ENCODE data around the gene ASB8. TPM values are rescaled to one million over a fixed set of nuclear protein-coding genes. Genes with fewer than 3 reads are reported as not detected.

Gene ASB8
- total and polyA plus RNA-seq, 9 of the 15 experiments (the other 6 are each of a cell fraction or from before 2014, with no cell fraction given): 13.3 to 29.0 (median 19.6) TPM

DNA sequence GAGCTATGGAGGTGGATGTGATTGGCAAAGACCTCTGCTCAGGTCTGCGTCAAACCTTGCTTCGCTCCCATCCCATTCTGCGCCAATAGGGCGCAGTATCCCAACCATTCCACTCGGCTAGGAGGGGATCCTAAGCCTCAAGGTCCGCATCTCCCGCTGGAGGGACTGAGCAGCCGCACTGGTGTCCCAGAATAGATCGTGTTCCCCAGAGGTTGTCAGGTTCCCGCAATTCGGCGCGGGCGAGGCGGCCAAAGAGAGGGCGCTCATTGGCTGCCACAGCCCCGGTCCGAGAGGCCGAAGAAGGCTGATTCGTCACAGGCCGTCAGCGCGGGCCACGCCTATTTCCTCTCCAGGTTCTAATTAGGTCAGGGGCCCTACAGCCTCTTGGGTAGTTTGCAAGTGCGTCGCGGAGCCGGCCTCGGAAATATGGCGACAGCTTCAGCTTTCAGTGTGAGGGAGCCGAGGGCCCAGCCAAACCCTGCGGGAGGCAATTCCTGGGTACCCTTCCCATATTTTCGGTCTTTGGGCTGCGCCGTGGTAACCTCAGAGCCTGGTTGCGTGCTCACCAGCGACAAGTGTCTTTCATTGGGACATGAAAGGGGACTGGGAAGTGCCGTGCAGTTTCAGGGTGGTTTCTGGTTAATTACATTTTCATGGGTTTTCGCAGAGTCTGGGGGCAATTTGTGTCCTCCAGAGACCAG is 40.8 kb upstream of the ASB8 start (continued):
- TF ChIP-seq CBFA2T2 (conservative IDR thresholded peaks at IDR 0.05): no peak
- peak; percentile 28 for TF ChIP-seq CCNT2 (IDR thresholded peaks at IDR 0.05; ENCODE audit: borderline replicate concordance, extremely low read depth, insufficient read length, low read depth, low read length)
- TF ChIP-seq PML (IDR thresholded peaks at IDR 0.05; ENCODE audit: low read length): peak; percentile 77
- TF ChIP-seq ZNF146 (CRISPR knock-in tag; IDR thresholded peaks at IDR 0.05; ENCODE audit: unreplicated experiment): no peak
- TF ChIP-seq ZNF668 (CRISPR knock-in tag; IDR thresholded peaks at IDR 0.05): no peak
- no peak for TF ChIP-seq GATA2 (CRISPR knock-in tag; IDR thresholded peaks at IDR 0.05)
- TF ChIP-seq ZFX (CRISPR knock-in tag; IDR thresholded peaks at IDR 0.05): peak; percentile 98
- no peak for TF ChIP-seq SMAD2 (IDR thresholded peaks at IDR 0.05; ENCODE audit: low read depth, low read length)
- TF ChIP-seq, protein P1, sequence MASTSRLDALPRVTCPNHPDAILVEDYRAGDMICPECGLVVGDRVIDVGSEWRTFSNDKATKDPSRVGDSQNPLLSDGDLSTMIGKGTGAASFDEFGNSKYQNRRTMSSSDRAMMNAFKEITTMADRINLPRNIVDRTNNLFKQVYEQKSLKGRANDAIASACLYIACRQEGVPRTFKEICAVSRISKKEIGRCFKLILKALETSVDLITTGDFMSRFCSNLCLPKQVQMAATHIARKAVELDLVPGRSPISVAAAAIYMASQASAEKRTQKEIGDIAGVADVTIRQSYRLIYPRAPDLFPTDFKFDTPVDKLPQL (IDR thresholded peaks at IDR 0.05; ENCODE audit: extremely low read depth, insufficient read length): peak; percentile 66
- TF ChIP-seq ZNF12 (CRISPR knock-in tag; IDR thresholded peaks at IDR 0.05): 0 out of 2 replicates have a peak, but pooled peaks have one; percentile 27
- TF ChIP-seq PHB (CRISPR knock-in tag; IDR thresholded peaks at IDR 0.05): 0 out of 2 replicates have a peak, but pooled peaks have one; percentile 67
- 0 out of 3 replicates have a peak, but pooled peaks of 1 of the 2 experiments have one; percentile 47 for TF ChIP-seq CBX3 (IDR thresholded peaks at IDR 0.05; ENCODE audit: borderline replicate concordance in 1 of 2, low read length in 2 of 2)
- no peak for TF ChIP-seq POU5F1 (IDR thresholded peaks at IDR 0.05; ENCODE audit: borderline replicate concordance, low read depth, low read length, partially characterized antibody)
- peak; percentile 88 for TF ChIP-seq XRCC5 (IDR thresholded peaks at IDR 0.05; ENCODE audit: low read depth, low read length)
- no peak for TF ChIP-seq GATAD2A (IDR thresholded peaks at IDR 0.05)
- TF ChIP-seq, protein P2, sequence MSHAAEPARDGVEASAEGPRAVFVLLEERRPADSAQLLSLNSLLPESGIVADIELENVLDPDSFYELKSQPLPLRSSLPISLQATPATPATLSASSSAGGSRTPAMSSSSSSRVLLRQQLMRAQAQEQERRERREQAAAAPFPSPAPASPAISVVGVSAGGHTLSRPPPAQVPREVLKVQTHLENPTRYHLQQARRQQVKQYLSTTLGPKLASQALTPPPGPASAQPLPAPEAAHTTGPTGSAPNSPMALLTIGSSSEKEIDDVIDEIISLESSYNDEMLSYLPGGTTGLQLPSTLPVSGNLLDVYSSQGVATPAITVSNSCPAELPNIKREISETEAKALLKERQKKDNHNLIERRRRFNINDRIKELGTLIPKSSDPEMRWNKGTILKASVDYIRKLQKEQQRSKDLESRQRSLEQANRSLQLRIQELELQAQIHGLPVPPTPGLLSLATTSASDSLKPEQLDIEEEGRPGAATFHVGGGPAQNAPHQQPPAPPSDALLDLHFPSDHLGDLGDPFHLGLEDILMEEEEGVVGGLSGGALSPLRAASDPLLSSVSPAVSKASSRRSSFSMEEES (CRISPR knock-in tag; IDR thresholded peaks at IDR 0.05): no peak
- TF ChIP-seq DIDO1 (tag; IDR thresholded peaks at IDR 0.05; ENCODE audit: low read depth): no peak
- TF ChIP-seq SIN3B (IDR thresholded peaks at IDR 0.05; ENCODE audit: low read depth): no peak; the same call in 1 of the 2 replicates
- no peak for TF ChIP-seq CBX2 (IDR thresholded peaks at IDR 0.05; ENCODE audit: insufficient read depth, low read length, poor library complexity, severe bottlenecking)
- TF ChIP-seq PYGO2 (tag; IDR thresholded peaks at IDR 0.05): no peak; the same call in 1 of the 2 replicates
- TF ChIP-seq, protein P3, sequence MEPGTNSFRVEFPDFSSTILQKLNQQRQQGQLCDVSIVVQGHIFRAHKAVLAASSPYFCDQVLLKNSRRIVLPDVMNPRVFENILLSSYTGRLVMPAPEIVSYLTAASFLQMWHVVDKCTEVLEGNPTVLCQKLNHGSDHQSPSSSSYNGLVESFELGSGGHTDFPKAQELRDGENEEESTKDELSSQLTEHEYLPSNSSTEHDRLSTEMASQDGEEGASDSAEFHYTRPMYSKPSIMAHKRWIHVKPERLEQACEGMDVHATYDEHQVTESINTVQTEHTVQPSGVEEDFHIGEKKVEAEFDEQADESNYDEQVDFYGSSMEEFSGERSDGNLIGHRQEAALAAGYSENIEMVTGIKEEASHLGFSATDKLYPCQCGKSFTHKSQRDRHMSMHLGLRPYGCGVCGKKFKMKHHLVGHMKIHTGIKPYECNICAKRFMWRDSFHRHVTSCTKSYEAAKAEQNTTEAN (CRISPR knock-in tag; IDR thresholded peaks at IDR 0.05): no peak
- TF ChIP-seq SP1 (CRISPR knock-in tag; IDR thresholded peaks at IDR 0.05): peak; percentile 80
- TF ChIP-seq, protein P4, sequence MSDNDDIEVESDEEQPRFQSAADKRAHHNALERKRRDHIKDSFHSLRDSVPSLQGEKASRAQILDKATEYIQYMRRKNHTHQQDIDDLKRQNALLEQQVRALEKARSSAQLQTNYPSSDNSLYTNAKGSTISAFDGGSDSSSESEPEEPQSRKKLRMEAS (CRISPR knock-in tag; IDR thresholded peaks at IDR 0.05): no peak
- TF ChIP-seq HIVEP1 (CRISPR knock-in tag; IDR thresholded peaks at IDR 0.05): no peak
- peak; percentile 86 for TF ChIP-seq ATF7 (IDR thresholded peaks at IDR 0.05)
- TF ChIP-seq NCOR1 (IDR thresholded peaks at IDR 0.05): no peak
- TF ChIP-seq NFIC (IDR thresholded peaks at IDR 0.05): peak; percentile 11; the same call in 1 of the 2 replicates
